ENCODE measurements around the gene ERVW-1. TPM values are rescaled to one million over a fixed set of nuclear protein-coding genes. Genes with fewer than 3 reads are reported as not detected.
A peak's percentile ranks its signal among the peaks of the same experiment; 100 is the strongest.
"Not testable (repeated sequence)": the region's sequence is repeated elsewhere in the genome, so short reads cannot be mapped to it uniquely, and the experiment has no call there.

ERVW-1 gene
- total RNA-seq, 1 donor from 2014 or later: not detected

GRCh38 chr7:92448205-92448747, 29.5 kb downstream of the ERVW-1 start:
- DNase-seq (ENCODE audit: low read depth): no peak
- TF ChIP-seq CTCF (conservative IDR thresholded peaks at IDR 0.05; ENCODE audit: low read depth, low read length): peak; percentile 50
- peak overlapping the region; percentile 95 for H3K4me3 ChIP-seq (ENCODE audit: low read depth, low read length)

DNA sequence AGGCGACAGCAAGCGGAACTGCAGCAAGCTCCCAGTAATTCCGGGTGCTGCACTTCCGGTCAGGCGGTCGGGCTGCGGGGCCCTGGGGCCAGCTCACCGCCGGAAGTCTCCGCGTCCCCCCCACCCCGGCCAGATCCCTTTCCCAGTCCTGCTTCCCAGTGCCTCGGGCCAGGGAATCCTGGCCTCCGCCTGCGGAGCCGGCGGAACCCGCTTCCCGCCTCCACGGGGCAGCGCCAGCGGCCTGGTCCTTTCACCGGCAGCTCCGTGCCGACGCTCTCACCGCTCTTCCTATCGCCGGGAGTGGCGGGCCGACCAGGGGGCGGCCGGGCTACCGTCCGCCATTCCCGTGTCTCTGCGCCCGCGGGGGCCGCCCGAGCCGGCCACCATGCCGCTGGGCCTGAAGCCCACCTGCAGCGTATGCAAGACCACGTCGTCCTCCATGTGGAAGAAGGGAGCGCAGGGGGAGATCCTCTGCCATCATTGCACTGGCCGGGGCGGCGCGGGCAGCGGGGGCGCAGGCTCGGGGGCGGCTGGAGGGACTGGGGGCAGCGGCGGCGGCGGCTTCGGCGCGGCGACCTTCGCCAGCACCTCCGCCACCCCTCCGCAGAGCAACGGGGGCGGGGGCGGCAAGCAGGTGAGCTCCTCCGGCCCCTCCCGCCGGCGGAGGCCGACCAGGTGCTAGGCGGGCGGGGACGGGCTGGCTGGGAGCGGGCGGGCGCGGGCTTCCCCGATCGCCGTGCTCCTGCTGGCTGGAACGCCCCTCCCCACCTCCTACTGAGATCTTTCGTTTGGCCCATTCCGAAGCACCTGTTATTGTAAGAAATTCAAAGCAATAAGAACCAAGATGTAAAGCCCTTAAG, 30.2 kb downstream of the ERVW-1 start, which contains the start of gene GATAD1:
GATAD1 (plus strand) TSS at position 138 of the 860 bp plus-strand sequence; CDS start at position 386, 248 bp downstream.
- peak; percentile 90 for TF ChIP-seq CTCF (conservative IDR thresholded peaks at IDR 0.05; ENCODE audit: low read depth, low read length)
- H3K4me3 ChIP-seq (ENCODE audit: low read depth, low read length): peak within 1 kb of the TSS; percentile 95
- no peak for DNase-seq (ENCODE audit: low read depth)

DNA sequence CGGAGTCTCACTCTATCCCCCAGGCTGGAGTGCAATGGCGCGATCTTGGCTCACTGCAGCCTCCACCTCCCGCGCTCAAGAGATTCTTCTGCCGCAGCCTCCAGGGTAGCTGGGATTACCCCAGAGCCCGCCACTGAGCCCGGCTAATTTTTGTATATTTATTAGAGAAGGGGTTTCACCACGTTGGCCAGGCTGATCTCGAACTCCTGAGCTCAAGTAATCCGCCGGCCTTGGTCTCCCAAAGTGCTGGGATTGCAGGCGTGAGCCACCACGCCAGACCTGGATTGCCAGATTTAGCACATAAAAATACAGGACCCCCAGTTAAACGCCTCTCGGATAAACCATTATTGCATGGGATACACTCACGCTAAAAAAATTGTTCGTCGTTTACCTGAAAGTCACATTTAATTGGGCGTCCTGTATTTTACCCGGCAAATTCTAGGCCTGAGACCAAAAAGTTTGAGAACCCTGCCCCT, 30.8 kb downstream of the ERVW-1 start:
- DNase-seq (ENCODE audit: low read depth): peak; percentile 59
- no peak for TF ChIP-seq CTCF (conservative IDR thresholded peaks at IDR 0.05; ENCODE audit: low read depth, low read length)
- peak overlapping the region; percentile 95 for H3K4me3 ChIP-seq (ENCODE audit: low read depth, low read length)

DNA sequence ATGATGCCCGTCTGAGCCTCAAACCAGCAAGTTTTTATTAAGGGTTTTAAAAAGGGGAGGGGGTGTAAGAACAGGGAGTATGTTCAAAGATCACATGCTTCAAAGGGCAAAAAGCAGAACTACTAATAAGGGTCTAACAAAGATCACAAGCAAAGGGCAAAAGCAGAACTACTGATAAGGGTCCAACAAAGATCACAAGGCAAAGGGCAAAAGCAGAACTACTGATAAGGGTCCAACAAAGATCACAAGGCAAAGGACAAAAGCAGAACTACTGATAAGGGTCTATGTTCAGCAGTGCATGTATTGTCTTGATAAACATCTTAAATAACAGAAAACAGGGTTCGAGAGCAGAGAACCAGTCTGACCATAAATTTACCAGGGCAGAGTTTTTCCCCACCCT, 35.0 kb downstream of the ERVW-1 start:
- DNase-seq (ENCODE audit: low read depth); H3K4me3 ChIP-seq (ENCODE audit: low read depth, low read length): not testable (repeated sequence)

DNA sequence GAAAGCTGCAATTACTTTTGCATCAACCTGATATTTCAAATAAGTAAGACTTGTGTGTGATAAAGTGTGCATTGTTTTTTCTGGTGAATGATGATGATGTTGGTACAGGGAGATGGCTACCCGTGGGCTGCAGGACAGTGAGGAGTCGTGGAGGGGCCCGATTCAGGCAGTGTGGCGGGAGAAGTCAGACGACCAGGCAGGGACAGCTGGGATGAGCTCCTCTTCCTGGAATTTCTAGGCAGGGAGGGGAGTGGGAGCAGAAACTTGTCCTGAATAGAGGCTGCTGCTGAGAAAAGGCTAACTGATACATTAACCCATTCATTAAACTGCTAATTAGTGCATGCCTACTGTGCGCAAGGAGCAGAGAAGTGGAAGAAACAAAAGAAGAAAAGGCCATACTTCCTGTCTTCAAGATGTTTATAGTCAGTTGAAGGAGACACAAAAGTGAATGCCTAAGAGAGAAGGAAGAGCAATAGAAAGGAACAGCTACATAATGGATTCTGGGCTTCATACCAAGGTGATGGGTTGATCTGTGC, 39.7 kb downstream of the ERVW-1 start:
- no peak for TF ChIP-seq CTCF (conservative IDR thresholded peaks at IDR 0.05; ENCODE audit: low read depth, low read length)
- DNase-seq (ENCODE audit: low read depth): no peak
- H3K4me3 ChIP-seq (ENCODE audit: low read depth, low read length): no peak overlapping the region

GRCh38 chr7:92436612-92437445, 40.9 kb downstream of the ERVW-1 start:
- TF ChIP-seq CTCF (conservative IDR thresholded peaks at IDR 0.05; ENCODE audit: low read depth, low read length): no peak
- no peak overlapping the region for H3K4me3 ChIP-seq (ENCODE audit: low read depth, low read length)
- no peak for DNase-seq (ENCODE audit: low read depth)

DNA sequence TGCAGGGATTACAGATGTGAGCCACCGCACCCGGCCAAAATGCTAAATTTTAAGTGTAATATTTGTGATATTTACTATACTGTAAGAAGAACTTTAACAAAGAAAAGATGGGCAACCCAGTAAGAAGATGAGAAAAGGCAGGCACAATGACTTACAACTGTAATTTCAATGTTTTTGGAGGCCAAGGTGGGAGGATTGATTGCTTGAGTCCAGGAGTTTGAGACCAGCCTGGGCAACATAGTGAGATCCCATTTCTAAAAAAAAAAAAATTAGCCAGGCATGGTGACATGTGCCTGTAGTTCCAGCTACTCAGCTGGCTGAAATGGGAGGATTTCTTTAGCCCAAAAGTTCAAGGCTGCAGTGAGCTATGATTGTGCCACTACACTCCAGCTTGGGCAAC, 42.2 kb downstream of the ERVW-1 start:
- DNase-seq (ENCODE audit: low read depth): no peak
- TF ChIP-seq CTCF (conservative IDR thresholded peaks at IDR 0.05; ENCODE audit: low read depth, low read length): no peak
- H3K4me3 ChIP-seq (ENCODE audit: low read depth, low read length): no peak overlapping the region
